ENCODE data around the gene IFNAR2.
"Not testable (repeated sequence)": the region's sequence is repeated elsewhere in the genome, so short reads cannot be mapped to it uniquely, and the experiment has no call there.

Gene IFNAR2

GRCh38 chr21:33244082-33244778 lies 14.5 kb downstream of the IFNAR2 start:
- peaks cover 9% of the 10 kb centered on the region for H3K4me1 ChIP-seq (ENCODE audit: control insufficient read depth, insufficient read depth, low read length)
- H3K4me3 ChIP-seq (ENCODE audit: insufficient read depth, low read depth, low read length): no peak overlapping the region
- H3K27me3 ChIP-seq (ENCODE audit: control insufficient read depth, insufficient read depth, low read length, poor library complexity, severe bottlenecking): no peaks in the 10 kb centered on the region
- 87 to 90% methylated on average over 5 to 6 of the region's 6 CpGs for WGBS, 2 experiments
- no peak overlapping the region for H3K27ac ChIP-seq (ENCODE audit: insufficient read depth, low read depth, low read length, poor library complexity, severe bottlenecking)
- no peaks in the 10 kb centered on the region for H3K9me3 ChIP-seq (ENCODE audit: control insufficient read depth, low read length)
- H3K36me3 ChIP-seq (ENCODE audit: control insufficient read depth, insufficient read depth, low read length): peaks cover 16% of the 10 kb centered on the region

- H3K9me3 ChIP-seq (ENCODE audit: control insufficient read depth, low read length): no peaks in the 10 kb centered on the region
- peaks cover 19% of the 10 kb centered on the region for H3K36me3 ChIP-seq (ENCODE audit: control insufficient read depth, insufficient read depth, low read length)
- peaks cover 9% of the 10 kb centered on the region for H3K4me1 ChIP-seq (ENCODE audit: control insufficient read depth, insufficient read depth, low read length)
- no peaks in the 10 kb centered on the region for H3K27me3 ChIP-seq (ENCODE audit: control insufficient read depth, insufficient read depth, low read length, poor library complexity, severe bottlenecking)
- 92 to 94% methylated on average over 2 of the region's 2 CpGs for WGBS, 2 experiments
- no peak overlapping the region for H3K4me3 ChIP-seq (ENCODE audit: insufficient read depth, low read depth, low read length)
- no peak overlapping the region for H3K27ac ChIP-seq (ENCODE audit: insufficient read depth, low read depth, low read length, poor library complexity, severe bottlenecking)
These were observed 15.0 kb downstream of the IFNAR2 start for GRCh38 chr21:33244779-33245105.

GRCh38 chr21:33245289-33245918 lies 15.7 kb downstream of the IFNAR2 start:
- 13 to 26% methylated on average over 4 of the region's 4 CpGs for WGBS, 2 experiments
- Histone ChIP-seq H3K4me1 (ENCODE audit: control insufficient read depth, insufficient read depth, low read length) (peaks cover 9% of the 10 kb centered on the region), H3K9me3 (ENCODE audit: control insufficient read depth, low read length) (no peaks in the 10 kb centered on the region), H3K4me3 (ENCODE audit: insufficient read depth, low read depth, low read length) (no peak overlapping the region), H3K27ac (ENCODE audit: insufficient read depth, low read depth, low read length, poor library complexity, severe bottlenecking) (peak overlapping the region; percentile 33), H3K36me3 (ENCODE audit: control insufficient read depth, insufficient read depth, low read length) (peaks cover 20% of the 10 kb centered on the region), H3K27me3 (ENCODE audit: control insufficient read depth, insufficient read depth, low read length, poor library complexity, severe bottlenecking) (no peaks in the 10 kb centered on the region)

GRCh38 chr21:33246506-33246905 lies 16.8 kb downstream of the IFNAR2 start:
- Histone ChIP-seq H3K36me3 (ENCODE audit: control insufficient read depth, insufficient read depth, low read length) (peaks cover 20% of the 10 kb centered on the region), H3K4me3 (ENCODE audit: insufficient read depth, low read depth, low read length) (no peak overlapping the region), H3K27ac (ENCODE audit: insufficient read depth, low read depth, low read length, poor library complexity, severe bottlenecking) (no peak overlapping the region), H3K9me3 (ENCODE audit: control insufficient read depth, low read length) (no peaks in the 10 kb centered on the region), H3K27me3 (ENCODE audit: control insufficient read depth, insufficient read depth, low read length, poor library complexity, severe bottlenecking) (no peaks in the 10 kb centered on the region), H3K4me1 (ENCODE audit: control insufficient read depth, insufficient read depth, low read length) (peaks cover 9% of the 10 kb centered on the region)
- 92 to 94% methylated on average over 4 to 5 of the region's 5 CpGs for WGBS, 2 experiments

GRCh38 chr21:33246963-33247362 lies 17.2 kb downstream of the IFNAR2 start:
- Histone ChIP-seq H3K36me3 (ENCODE audit: control insufficient read depth, insufficient read depth, low read length) (peaks cover 17% of the 10 kb centered on the region), H3K27me3 (ENCODE audit: control insufficient read depth, insufficient read depth, low read length, poor library complexity, severe bottlenecking) (no peaks in the 10 kb centered on the region), H3K4me3 (ENCODE audit: insufficient read depth, low read depth, low read length) (no peak overlapping the region), H3K27ac (ENCODE audit: insufficient read depth, low read depth, low read length, poor library complexity, severe bottlenecking) (no peak overlapping the region), H3K4me1 (ENCODE audit: control insufficient read depth, insufficient read depth, low read length) (peaks cover 9% of the 10 kb centered on the region), H3K9me3 (ENCODE audit: control insufficient read depth, low read length) (no peaks in the 10 kb centered on the region)
- WGBS, 2 experiments: 88 to 93% methylated on average over 7 of the region's 7 CpGs

GRCh38 chr21:33247599-33247998 lies 17.9 kb downstream of the IFNAR2 start:
- Histone ChIP-seq H3K9me3 (ENCODE audit: control insufficient read depth, low read length) (no peaks in the 10 kb centered on the region), H3K36me3 (ENCODE audit: control insufficient read depth, insufficient read depth, low read length) (peaks cover 14% of the 10 kb centered on the region), H3K4me3 (ENCODE audit: insufficient read depth, low read depth, low read length) (no peak overlapping the region), H3K27ac (ENCODE audit: insufficient read depth, low read depth, low read length, poor library complexity, severe bottlenecking) (no peak overlapping the region), H3K4me1 (ENCODE audit: control insufficient read depth, insufficient read depth, low read length) (peaks cover 9% of the 10 kb centered on the region), H3K27me3 (ENCODE audit: control insufficient read depth, insufficient read depth, low read length, poor library complexity, severe bottlenecking) (no peaks in the 10 kb centered on the region)
- 87 to 89% methylated on average over 6 of the region's 6 CpGs for WGBS, 2 experiments

GRCh38 chr21:33249331-33250002 lies 19.7 kb downstream of the IFNAR2 start:
- Histone ChIP-seq H3K4me3 (ENCODE audit: insufficient read depth, low read depth, low read length) (no peak overlapping the region), H3K4me1 (ENCODE audit: control insufficient read depth, insufficient read depth, low read length) (peaks cover 9% of the 10 kb centered on the region), H3K27ac (ENCODE audit: insufficient read depth, low read depth, low read length, poor library complexity, severe bottlenecking) (no peak overlapping the region), H3K27me3 (ENCODE audit: control insufficient read depth, insufficient read depth, low read length, poor library complexity, severe bottlenecking) (no peaks in the 10 kb centered on the region), H3K9me3 (ENCODE audit: control insufficient read depth, low read length) (no peaks in the 10 kb centered on the region), H3K36me3 (ENCODE audit: control insufficient read depth, insufficient read depth, low read length) (peaks cover 14% of the 10 kb centered on the region)
- 93 to 95% methylated on average over 6 to 7 of the region's 7 CpGs for WGBS, 2 experiments

- Histone ChIP-seq H3K9me3 (ENCODE audit: control insufficient read depth, low read length) (no peaks in the 10 kb centered on the region), H3K4me1 (ENCODE audit: control insufficient read depth, insufficient read depth, low read length) (no peaks in the 10 kb centered on the region), H3K4me3 (ENCODE audit: insufficient read depth, low read depth, low read length) (no peak overlapping the region), H3K27ac (ENCODE audit: insufficient read depth, low read depth, low read length, poor library complexity, severe bottlenecking) (no peak overlapping the region), H3K36me3 (ENCODE audit: control insufficient read depth, insufficient read depth, low read length) (peaks cover 14% of the 10 kb centered on the region), H3K27me3 (ENCODE audit: control insufficient read depth, insufficient read depth, low read length, poor library complexity, severe bottlenecking) (no peaks in the 10 kb centered on the region)
- 90 to 92% methylated on average over 2 of the region's 2 CpGs for WGBS, 2 experiments
These were observed 21.4 kb downstream of the IFNAR2 start for GRCh38 chr21:33251119-33251518.

GRCh38 chr21:33253382-33253781 lies 23.6 kb downstream of the IFNAR2 start:
- H3K27me3 ChIP-seq (ENCODE audit: control insufficient read depth, insufficient read depth, low read length, poor library complexity, severe bottlenecking); H3K27ac ChIP-seq (ENCODE audit: insufficient read depth, low read depth, low read length, poor library complexity, severe bottlenecking); H3K9me3 ChIP-seq (ENCODE audit: control insufficient read depth, low read length); H3K4me1 ChIP-seq (ENCODE audit: control insufficient read depth, insufficient read depth, low read length); H3K4me3 ChIP-seq (ENCODE audit: insufficient read depth, low read depth, low read length): not testable (repeated sequence)
- peaks cover 14% of the 10 kb centered on the region for H3K36me3 ChIP-seq (ENCODE audit: control insufficient read depth, insufficient read depth, low read length)
- WGBS, 2 experiments: 94 to 95% methylated on average over 6 of the region's 6 CpGs

- no peak overlapping the region for H3K4me3 ChIP-seq (ENCODE audit: insufficient read depth, low read depth, low read length)
- peaks cover 11% of the 10 kb centered on the region for H3K36me3 ChIP-seq (ENCODE audit: control insufficient read depth, insufficient read depth, low read length)
- H3K27me3 ChIP-seq (ENCODE audit: control insufficient read depth, insufficient read depth, low read length, poor library complexity, severe bottlenecking): no peaks in the 10 kb centered on the region
- H3K4me1 ChIP-seq (ENCODE audit: control insufficient read depth, insufficient read depth, low read length): no peaks in the 10 kb centered on the region
- no peaks in the 10 kb centered on the region for H3K9me3 ChIP-seq (ENCODE audit: control insufficient read depth, low read length)
- H3K27ac ChIP-seq (ENCODE audit: insufficient read depth, low read depth, low read length, poor library complexity, severe bottlenecking): no peak overlapping the region
- 92 to 98% methylated on average over 5 of the region's 5 CpGs for WGBS, 2 experiments
These were observed 25.0 kb downstream of the IFNAR2 start for GRCh38 chr21:33254766-33255165.

Measured in ectodermal cell (in vitro differentiated cells).